ENCODE measurements around the gene TNS4. TPM values are rescaled to one million over a fixed set of nuclear protein-coding genes. Genes with fewer than 3 reads are reported as not detected.

Gene TNS4
- total RNA-seq, 1 donor from 2014 or later, result not detected

DNA sequence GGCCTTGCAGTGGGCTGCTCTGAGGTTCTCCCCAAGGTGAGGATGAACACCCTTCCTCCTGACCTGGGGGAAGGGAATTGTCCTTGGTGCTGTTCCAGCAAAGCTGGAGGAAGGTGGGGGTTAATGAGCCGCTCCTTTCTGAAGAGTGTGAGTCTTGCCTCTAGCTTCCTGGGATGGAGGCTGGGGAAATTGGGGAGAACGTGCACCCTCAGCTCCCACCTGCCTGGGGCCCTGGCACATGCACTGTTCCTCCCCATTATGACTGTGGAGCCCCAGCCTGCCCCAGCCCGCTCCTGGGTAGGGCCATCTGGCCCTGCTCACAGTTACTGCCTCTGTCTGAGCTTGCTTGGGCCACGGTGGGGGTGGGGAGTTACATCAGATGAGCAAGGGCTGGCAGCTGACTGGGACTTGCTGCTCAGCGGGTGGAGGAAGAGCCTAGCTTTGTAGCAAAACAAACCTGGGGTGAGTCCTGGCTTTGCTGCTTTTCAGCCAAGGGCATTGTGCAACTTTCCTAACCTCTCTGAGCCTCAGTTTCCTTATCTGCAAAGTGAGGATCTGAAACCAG, 11.1 kb downstream of the TNS4 start:
- DNase-seq, result peak; percentile 53

DNA sequence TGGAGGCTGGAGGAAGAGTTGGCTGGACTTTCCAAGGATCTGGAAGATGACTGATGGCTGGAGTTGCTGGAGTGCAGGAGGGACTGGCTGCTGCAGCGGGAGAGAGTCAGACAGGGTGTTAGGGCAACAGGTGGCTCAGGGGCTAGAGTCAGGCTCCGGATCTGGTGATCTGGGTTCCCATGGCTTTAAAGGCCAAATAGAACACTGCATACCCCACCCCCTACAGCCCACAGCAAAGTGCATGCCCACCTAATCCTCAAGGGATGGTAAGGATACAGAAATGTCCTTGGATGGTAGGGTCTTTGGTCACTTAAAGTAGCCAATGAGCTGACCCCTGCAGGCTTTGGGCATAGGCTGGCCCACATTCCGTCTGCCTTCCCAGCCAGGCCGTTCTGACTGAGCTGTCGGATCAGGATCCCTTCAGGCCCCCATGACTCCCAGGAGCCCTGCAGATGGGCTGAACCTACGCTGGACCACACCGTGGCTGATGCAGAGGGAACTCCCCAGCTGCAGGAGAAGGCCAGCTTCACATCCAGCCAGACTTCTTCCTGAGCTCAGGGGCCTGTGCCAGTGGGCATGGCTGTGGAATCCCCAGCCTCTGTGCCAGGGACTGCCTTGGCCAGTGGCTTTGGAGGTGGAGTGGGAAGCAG, 13.9 kb downstream of the TNS4 start:
- DNase-seq, result no peak

DNA sequence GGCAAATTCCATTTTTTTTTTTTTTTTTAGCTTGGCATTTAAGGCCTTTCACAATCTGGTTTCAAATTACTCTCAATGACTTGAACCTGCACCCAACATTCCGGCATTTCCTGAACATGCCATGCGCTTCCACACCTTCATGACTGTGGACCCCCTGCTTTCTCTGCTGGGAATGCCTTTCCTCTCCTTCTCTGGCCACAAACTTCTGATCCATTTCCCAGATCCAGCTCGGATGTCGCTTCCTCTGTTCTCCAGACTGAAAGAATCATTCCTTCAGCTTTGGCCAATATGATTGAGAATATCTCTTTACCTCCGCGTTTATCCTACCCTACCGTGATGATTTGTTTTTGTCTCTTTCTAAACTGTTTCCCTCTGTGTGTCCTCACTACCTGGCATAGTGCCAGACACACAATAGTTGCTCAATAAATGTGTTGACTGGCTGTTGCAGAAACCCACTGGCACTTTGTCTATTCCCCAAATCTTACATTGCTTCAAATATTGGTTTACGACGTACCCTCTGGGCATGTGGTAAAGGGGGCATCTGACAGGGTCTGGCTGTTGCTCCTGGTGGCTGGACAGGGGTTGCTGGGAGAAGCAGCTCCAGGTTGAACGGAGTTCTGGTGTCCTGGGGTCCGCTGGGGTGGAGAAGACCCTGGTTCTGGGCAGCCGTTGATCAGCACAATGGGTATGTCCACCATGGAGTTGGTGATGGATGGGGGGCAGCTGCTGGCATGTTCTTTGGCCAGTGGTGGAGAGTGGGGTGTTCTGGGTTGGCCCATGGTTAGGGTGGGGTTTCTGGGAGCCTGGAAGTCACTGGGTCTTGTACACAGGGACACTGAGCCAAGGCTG, 14.7 kb downstream of the TNS4 start:
- DNase-seq, result no peak

- no peak for DNase-seq
These were observed 15.4 kb downstream of the TNS4 start for GRCh38 chr17:40485851-40486521.

DNA sequence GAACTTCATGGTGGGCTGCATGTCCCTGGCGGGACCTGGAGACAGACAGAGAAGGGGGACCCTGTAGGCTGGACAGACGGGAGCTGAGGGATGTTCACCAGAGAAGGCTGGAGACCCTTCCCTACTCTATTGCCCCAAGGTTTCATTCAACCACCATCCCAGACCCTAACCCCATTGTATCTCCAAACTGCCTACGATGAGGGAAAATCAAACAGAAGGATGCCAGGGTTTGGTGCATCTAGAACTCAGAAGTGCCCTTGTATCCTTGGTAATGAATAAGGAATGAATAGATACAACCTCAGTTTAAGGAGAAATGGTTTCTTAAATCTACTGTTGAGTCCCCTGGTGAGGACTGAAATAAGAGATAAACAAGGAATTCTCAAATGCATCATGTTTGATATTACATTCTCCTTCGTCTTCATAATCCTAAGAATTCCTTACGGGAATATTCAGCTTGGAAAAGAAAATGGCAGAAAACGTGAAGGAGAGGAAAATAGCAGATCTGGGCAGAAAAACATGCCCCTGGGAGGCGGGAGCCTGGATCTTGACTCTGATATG, 16.4 kb downstream of the TNS4 start:
- no peak for DNase-seq

- DNase-seq, result no peak
These were observed 17.0 kb downstream of the TNS4 start for GRCh38 chr17:40484285-40484972.

- no peak for DNase-seq
These were observed 17.7 kb downstream of the TNS4 start for GRCh38 chr17:40483679-40484078.

DNA sequence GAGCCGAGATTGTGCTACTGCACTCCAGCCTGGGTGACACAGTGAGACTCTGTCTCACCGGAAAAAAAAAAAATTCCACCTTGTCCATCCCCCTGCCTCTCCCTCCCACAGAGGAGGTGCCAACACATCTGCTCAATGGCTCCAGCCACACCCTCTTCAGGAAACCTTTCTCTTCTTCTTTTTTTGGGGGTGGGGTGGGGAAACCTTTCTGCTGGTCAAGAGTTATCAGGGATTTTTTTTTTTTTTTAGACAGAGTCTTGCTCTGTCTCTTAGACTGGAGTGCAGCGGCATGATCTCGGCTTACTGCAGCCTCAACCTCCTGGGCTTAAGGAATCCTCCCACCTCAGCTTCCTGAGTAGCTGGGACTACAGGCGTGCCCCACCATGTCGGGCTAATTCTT, 18.7 kb downstream of the TNS4 start:
- no peak for DNase-seq

DNA sequence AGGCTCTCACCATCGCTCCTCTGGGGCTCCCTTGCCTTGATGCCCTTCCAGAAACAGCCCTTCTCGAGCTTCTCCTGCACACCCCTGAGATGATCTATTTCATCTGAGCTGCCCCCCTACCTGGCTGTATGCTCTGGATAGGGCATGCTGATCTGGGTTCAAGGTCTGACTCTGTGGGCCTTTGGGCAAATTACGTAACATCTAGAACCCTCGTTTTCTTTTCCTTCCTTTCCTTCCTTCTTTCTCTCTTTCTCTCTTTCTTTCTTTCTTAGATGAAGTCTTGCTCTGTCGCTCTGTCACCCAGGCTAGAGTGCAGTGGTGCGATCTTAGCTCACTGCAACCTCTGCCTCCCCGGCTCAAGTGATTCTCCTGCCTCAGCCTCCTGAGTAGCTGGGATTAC, 20.3 kb downstream of the TNS4 start:
- DNase-seq, result no peak

- DNase-seq, result no peak
These were observed 20.9 kb downstream of the TNS4 start for GRCh38 chr17:40480501-40481003.

GRCh38 chr17:40479754-40480480, 21.5 kb downstream of the TNS4 start:
- DNase-seq, result no peak

DNA sequence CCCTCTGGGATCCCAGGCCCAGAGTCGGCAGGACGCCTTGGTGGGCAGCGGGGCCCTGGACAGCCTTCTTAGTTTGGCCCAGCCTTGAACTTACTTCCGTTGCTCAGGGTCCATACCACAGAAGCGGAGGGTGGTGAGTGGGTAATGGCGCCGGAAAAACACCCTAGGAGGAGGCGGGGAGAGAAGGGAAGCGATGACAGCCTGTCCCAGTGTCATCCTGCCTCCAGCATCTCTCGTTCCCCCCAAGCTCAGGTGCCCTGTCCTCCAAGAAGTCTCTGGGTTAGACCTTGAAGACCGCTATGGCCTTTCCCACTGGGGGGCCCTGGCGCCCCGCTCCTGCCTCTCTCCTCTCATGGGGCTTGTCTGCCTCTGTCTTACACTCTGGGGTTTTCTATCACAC, 22.9 kb downstream of the TNS4 start:
- no peak for DNase-seq

- DNase-seq, result no peak
These were observed 23.6 kb downstream of the TNS4 start for GRCh38 chr17:40477796-40478195.

GRCh38 chr17:40475234-40475908, 26.1 kb downstream of the TNS4 start:
- no peak for DNase-seq

GRCh38 chr17:40474419-40475002, 26.9 kb downstream of the TNS4 start:
- no peak for DNase-seq

- no peak for DNase-seq
These were observed 27.7 kb downstream of the TNS4 start for GRCh38 chr17:40473573-40474365.

- no peak for DNase-seq
These were observed 28.5 kb downstream of the TNS4 start for GRCh38 chr17:40472733-40473452.

All from occipital lobe (tissue), 2 donors.